K562 (cell line): ENCODE data around the gene EPHB1. TPM values are rescaled to one million over a fixed set of nuclear protein-coding genes. Genes with fewer than 3 reads are reported as not detected.

ENCODE experiments used
- ATAC-seq: fragments of 200-7000 bp; cut with Tn5 transposase; 3 replicates; pipeline ENCODE4 v1.9.1; 2020; ENCODE audit warnings: moderate library complexity
- BruUV-seq: library from RNA; stranded (reverse); fragments of 400-500 nt; replicated peaks from 2 replicates; lab custom pipeline; 2021; lab: Mats Ljungman, UMichigan
- CTCF ChIA-PET: fragments of 300-600 bp; formaldehyde crosslinking; extraction: SDS; loops from one replicate; lab custom pipeline; 2021; ENCODE audit warnings: low intra/inter-chr PET ratio; lab: Yijun Ruan, JAX
- POLR2A ChIA-PET: fragments of 300-600, 350-650 bp; sonication (Branson Sonifier 250); formaldehyde crosslinking; extraction: SDS; loops from one replicate; lab custom pipeline; 2021; ENCODE audit warnings: antibody characterized with exemption, inconsistent platforms; lab: Yijun Ruan, JAX
- DNase-seq, 4 experiments: peaks; one replicate each; pipeline versions ENCODE4 v3.0.0 to v3.0.0-alpha.2; 2011 to 2018; ENCODE audit warnings: low spot score in 3 of 4, mixed read lengths in 3 of 4; ENCODE audit errors: extremely low read depth in 1 of 4
- FAIRE-seq: peaks from 2 replicates; lab custom pipeline; 2011; peaks lifted over from hg19 to GRCh38; lab: Jason Lieb, UNC
- H2AFZ ChIP-seq: 2 replicates; pipeline ENCODE4 v1.6.0; 2011; ENCODE audit warnings: low read depth, low read length, control low read depth, inconsistent platforms
- H3K27ac ChIP-seq: fragments of 200-600 bp; 3 replicates; pipeline ENCODE4 v1.8.0; 2011; ENCODE audit warnings: low read depth, mild to moderate bottlenecking, control low read depth, inconsistent platforms, low read length, moderate library complexity, mixed read lengths; ENCODE audit errors: extremely low read depth
- H3K27me3 ChIP-seq, 2 experiments: fragments of 300-600 bp in 1 of 2; 2 replicates in 1 of 2; 3 replicates in 1 of 2; pipeline versions ENCODE4 v1.6.0 to v1.8.0; 2011; ENCODE audit warnings: inconsistent platforms in 2 of 2, low read length in 2 of 2, mild to moderate bottlenecking in 1 of 2, mixed read lengths in 1 of 2, moderate library complexity in 1 of 2; ENCODE audit not compliant: control insufficient read depth in 2 of 2, insufficient read depth in 2 of 2
- H3K36me3 ChIP-seq: fragments of 300-600 bp; 3 replicates; pipeline ENCODE4 v1.8.0; 2011; ENCODE audit warnings: mild to moderate bottlenecking, low read length, inconsistent platforms; ENCODE audit not compliant: control insufficient read depth, insufficient read depth
- H3K4me1 ChIP-seq, 2 experiments: fragments of 200-600 bp in 1 of 2; replicated peaks in 1 of 2; 2 replicates in 1 of 2; 3 replicates in 1 of 2; pipeline versions ENCODE4 v1.5.1 to v1.8.0; 2011; ENCODE audit warnings: inconsistent platforms in 2 of 2, low read length in 2 of 2, mild to moderate bottlenecking in 1 of 2, mixed read lengths in 1 of 2, moderate library complexity in 1 of 2; ENCODE audit not compliant: control insufficient read depth in 2 of 2, insufficient read depth in 2 of 2
- H3K4me2 ChIP-seq: 2 replicates; pipeline ENCODE4 v1.6.1; 2011; ENCODE audit warnings: low read length, control low read depth, inconsistent platforms, mixed read lengths; ENCODE audit not compliant: insufficient read depth
- H3K4me3 ChIP-seq: fragments of 200-600 bp; sonication (generic), shearing (Covaris generic); 2 replicates; pipeline ENCODE4 v1.5.1; 2016; ENCODE audit warnings: control low read depth, inconsistent platforms
- H3K79me2 ChIP-seq: fragments of 200-600 bp; 3 replicates; pipeline ENCODE4 v1.8.0; 2011; ENCODE audit warnings: low read length, inconsistent platforms; ENCODE audit not compliant: control insufficient read depth, insufficient read depth
- H3K9ac ChIP-seq, 2 experiments: 2 replicates each; pipeline versions ENCODE4 v1.6.0 to v1.6.1; 2011; ENCODE audit warnings: low read depth in 2 of 2, low read length in 2 of 2, control low read depth in 1 of 2, inconsistent platforms in 1 of 2, mild to moderate bottlenecking in 1 of 2, mixed read lengths in 1 of 2; ENCODE audit not compliant: insufficient read depth in 1 of 2
- H3K9me1 ChIP-seq: one replicate; pipeline ENCODE4 v1.6.0; 2011; ENCODE audit warnings: inconsistent platforms, mild to moderate bottlenecking, low read length, moderate library complexity; ENCODE audit not compliant: control insufficient read depth, insufficient read depth
- H3K9me3 ChIP-seq: replicated peaks from 2 replicates; pipeline ENCODE4 v1.5.1; 2011; ENCODE audit warnings: low read depth, low read length, inconsistent platforms; ENCODE audit not compliant: control insufficient read depth, insufficient read depth
- H4K20me1 ChIP-seq: replicated peaks from 2 replicates; pipeline ENCODE4 v1.6.1; 2011; ENCODE audit warnings: low read length, inconsistent platforms, mixed read lengths; ENCODE audit not compliant: control insufficient read depth, insufficient read depth
- GTF3C2 ChIP-seq: IDR thresholded peaks from 3 replicates; pipeline ENCODE4 v1.6.1; 2011; ENCODE audit warnings: borderline replicate concordance, mild to moderate bottlenecking, moderate library complexity; ENCODE audit not compliant: insufficient read length; ENCODE audit errors: extremely low read depth
- HDAC6 ChIP-seq: IDR thresholded peaks from 2 replicates; pipeline ENCODE4 v1.6.1; 2012; ENCODE audit warnings: low read depth, mild to moderate bottlenecking, control low read depth, inconsistent platforms, low read length, moderate library complexity
- HMBOX1 ChIP-seq: sonication (generic); IDR thresholded peaks from 2 replicates; pipeline ENCODE4 v1.6.1; 2016
- NFE2L1 ChIP-seq: fragments of 450-650 bp; IDR thresholded peaks from 2 replicates; pipeline ENCODE4 v1.6.1; 2016; ENCODE audit warnings: missing genetic modification characterization, low read depth, mild to moderate bottlenecking, missing compliant biosample characterization, moderate library complexity, borderline replicate concordance
- PHF20 ChIP-seq: fragments of 450-650 bp; IDR thresholded peaks from 2 replicates; pipeline ENCODE4 v1.6.1; 2018; ENCODE audit not compliant: partially characterized antibody
- POLR2AphosphoS5 ChIP-seq: IDR thresholded peaks from 2 replicates; pipeline ENCODE4 v1.6.1; 2011; ENCODE audit warnings: mild to moderate bottlenecking, low read depth, low read length, moderate library complexity; ENCODE audit not compliant: control insufficient read depth, insufficient read depth
- SMARCC2 ChIP-seq: fragments of 450-650 bp; IDR thresholded peaks from 2 replicates; pipeline ENCODE4 v1.6.1; 2017; ENCODE audit warnings: antibody characterized with exemption, moderate library complexity, mild to moderate bottlenecking, low read depth
- SP2 ChIP-seq: IDR thresholded peaks from 2 replicates; pipeline ENCODE4 v1.6.1; 2011; ENCODE audit warnings: mild to moderate bottlenecking, low read depth, low read length, moderate library complexity; ENCODE audit not compliant: poor library complexity, severe bottlenecking; ENCODE audit errors: extremely low read depth
- TBP ChIP-seq: optimal IDR thresholded peaks from 2 replicates; pipeline ENCODE3; 2011; ENCODE audit warnings: low read depth, low read length, improper control_type of control experiment
- TFE3 ChIP-seq: fragments of 450-650 bp; formaldehyde crosslinking; IDR thresholded peaks from 2 replicates; pipeline ENCODE4 v1.4.0; 2020; ENCODE audit warnings: mild to moderate bottlenecking, mixed read lengths
- ZNF277 ChIP-seq: fragments of 250-450 bp; sonication (Bioruptor Pico); IDR thresholded peaks from 2 replicates; pipeline ENCODE4 v1.8.0; 2022; ENCODE audit warnings: inconsistent platforms, mild to moderate bottlenecking, moderate library complexity, borderline replicate concordance
- ZNF3 ChIP-seq: fragments of 250-450 bp; sonication (Bioruptor Pico); IDR thresholded peaks from 2 replicates; pipeline ENCODE4 v1.5.0; 2021; ENCODE audit warnings: mild to moderate bottlenecking, moderate library complexity
- ZNF431 ChIP-seq: sonication (generic); formaldehyde crosslinking; IDR thresholded peaks from 2 replicates; pipeline ENCODE4 v1.8.0; 2022; ENCODE audit warnings: mild to moderate bottlenecking, missing genetic modification reagents
- ZNF584 ChIP-seq: fragments of 200-800 bp; sonication (Bioruptor generic); IDR thresholded peaks from 2 replicates; pipeline ENCODE4 v1.6.1; 2016; ENCODE audit warnings: low read depth, mild to moderate bottlenecking, missing genetic modification characterization, missing compliant biosample characterization
- WGBS: fragments of 100-300 bp; shearing (Covaris generic); methylation state at CpG from one replicate; pipeline ENCODE4 v1.1.6; 2016; ENCODE audit warnings: low coverage, mixed read lengths; ENCODE audit not compliant: insufficient coverage; ENCODE audit errors: missing lambda C conversion rate; 5-methylcytosine and 5-hydroxymethylcytosine counted together
- in situ Hi-C: fragments of 300-500 bp; cut with MboI; formaldehyde crosslinking; loops from 4 replicates; pipeline ENCODE4 v1.15.0; 2018; ENCODE audit warnings: inconsistent platforms, mixed read lengths
- intact Hi-C: fragments of 100-400 bp; cut with micrococcal nuclease; formaldehyde crosslinking; loops from 2 replicates; pipeline ENCODE4 v1.14.2; 2022
- polyA plus RNA-seq, 8 experiments: library from polyadenylated mRNA; depleted of rRNA in 4 of 8; stranded (reverse) in 5 of 8; unstranded in 3 of 8; fragments of >200 nt; fragmentation: Nextera tagmentation in 2 of 8; fragmentation: Illumina TruSeq in 1 of 8; extraction: Ambion mirVana in 2 of 8; extraction: Trizol in 1 of 8; gene quantifications; 2 replicates each; pipeline versions ENCODE4 v1.2.1 to v1.2.3, GENCODE V29; 2011 to 2014; ENCODE audit warnings: inconsistent platforms in 1 of 8, missing spikeins in 1 of 8
- total RNA-seq, 7 experiments: library from RNA; depleted of rRNA in 6 of 7; stranded (reverse); fragments of >200 nt in 6 of 7; fragmentation: Illumina TruSeq in 2 of 7; extraction: Trizol in 2 of 7; gene quantifications; 2 replicates each; pipeline versions ENCODE4 v1.2.1 to v1.2.3, GENCODE V29; 2011 to 2021; ENCODE audit warnings: low replicate concordance in 1 of 7

Gene EPHB1
- total and polyA plus RNA-seq, 9 of the 15 experiments (the other 6 are each of a cell fraction or from before 2014, with no cell fraction given) = 0.29 TPM; not detected in 8

- no peak for FAIRE-seq
- intact Hi-C loops (no loop called here), in situ Hi-C loops (no loop called here)
- Histone ChIP-seq H3K4me1 (no peaks in the 10 kb centered on the region), H3K27me3 (no peaks in the 10 kb centered on the region), H2AFZ (no peak overlapping the region), H3K4me2 (no peak overlapping the region), H3K4me3 (no peak overlapping the region), H3K36me3 (no peaks in the 10 kb centered on the region), H3K9me1 (no peaks in the 10 kb centered on the region), H3K9ac (no peak overlapping the region), H3K79me2 (no peaks in the 10 kb centered on the region), H3K27ac (no peak overlapping the region), H4K20me1 (no peaks in the 10 kb centered on the region), H3K9me3 (no peaks in the 10 kb centered on the region)
- BruUV-seq = no TSS peak
- ChIA-PET CTCF (no interaction called here), POLR2A (interaction anchor here (0.7 kb wide), 1 partner anchor 190 kb away, joined by 3 read pairs; no protein-coding TSS in a partner anchor)
- no peak for DNase-seq
- ATAC-seq = no peak
- 0% methylated on average over 3 of the region's 3 CpGs for WGBS
- TF ChIP-seq TBP = no peak
- TF ChIP-seq SP2 = no peak
- no peak for TF ChIP-seq HDAC6
- no peak for TF ChIP-seq ZNF277
- TF ChIP-seq PHF20 = no peak
- no peak for TF ChIP-seq SMARCC2
- no peak for TF ChIP-seq POLR2AphosphoS5
- no peak for TF ChIP-seq NFE2L1
- TF ChIP-seq TFE3 = no peak
- TF ChIP-seq HMBOX1 = no peak
- TF ChIP-seq ZNF3 = no peak
- no peak for TF ChIP-seq ZNF431 (CRISPR knock-in tag)
- TF ChIP-seq ZNF584 (CRISPR knock-in tag) = no peak
- no peak for TF ChIP-seq GTF3C2
Observed at GRCh38 chr3:134974624-134975023, 179.6 kb downstream of the EPHB1 start.
